Natural killer cell treated with Interleukin-12 subunit alpha and Interleukin-12 subunit beta and Interleukin-15 and Interleukin-18, amount 100 ng/mL, for 72 hours (primary cell): ENCODE data around the gene RGP1. TPM values are rescaled to one million over a fixed set of nuclear protein-coding genes. Genes with fewer than 3 reads are reported as not detected.

ENCODE experiments used
- ATAC-seq, 2 donors: fragments of 150-1000 bp; cut with Tn5 transposase in 1 of 2; sonication (Bioruptor Pico), chemical (Tn5 transposase) in 1 of 2; 2 replicates each; pipeline ENCODE4 v1.10.0; 2021
- DNase-seq: peaks from one replicate; pipeline ENCODE4 v3.0.0; 2022; ENCODE audit warnings: low spot score
- H3K27ac Mint-ChIP-seq, 2 donors: 1 replicate in 1 of 2; 2 replicates in 1 of 2; pipeline ENCODE4 v1.8.0; 2022; ENCODE audit warnings: mixed read lengths in 2 of 2, mild to moderate bottlenecking in 1 of 2, moderate library complexity in 1 of 2
- H3K27me3 Mint-ChIP-seq, 2 donors: 1 replicate in 1 of 2; 2 replicates in 1 of 2; pipeline ENCODE4 v1.8.0; 2022; ENCODE audit warnings: mixed read lengths in 2 of 2
- H3K36me3 Mint-ChIP-seq: one replicate; pipeline ENCODE4 v1.8.0; 2022; ENCODE audit warnings: mixed read lengths
- H3K4me1 Mint-ChIP-seq, 2 donors: 1 replicate in 1 of 2; 2 replicates in 1 of 2; pipeline ENCODE4 v1.8.0; 2022; ENCODE audit warnings: low read depth in 2 of 2, mixed read lengths in 2 of 2, mild to moderate bottlenecking in 1 of 2
- H3K4me3 Mint-ChIP-seq: one replicate; pipeline ENCODE4 v1.8.0; 2022; ENCODE audit warnings: mixed read lengths
- H3K9me3 Mint-ChIP-seq: 2 replicates; pipeline ENCODE4 v1.8.0; 2022; ENCODE audit warnings: mixed read lengths
- total RNA-seq, 2 donors: library from RNA; stranded (reverse); gene quantifications; one replicate each; pipeline ENCODE4 v1.2.3, GENCODE V29; 2022

The RGP1 gene
- total RNA-seq, 2 donors from 2014 or later = 17.9 to 19.6 TPM

DNA sequence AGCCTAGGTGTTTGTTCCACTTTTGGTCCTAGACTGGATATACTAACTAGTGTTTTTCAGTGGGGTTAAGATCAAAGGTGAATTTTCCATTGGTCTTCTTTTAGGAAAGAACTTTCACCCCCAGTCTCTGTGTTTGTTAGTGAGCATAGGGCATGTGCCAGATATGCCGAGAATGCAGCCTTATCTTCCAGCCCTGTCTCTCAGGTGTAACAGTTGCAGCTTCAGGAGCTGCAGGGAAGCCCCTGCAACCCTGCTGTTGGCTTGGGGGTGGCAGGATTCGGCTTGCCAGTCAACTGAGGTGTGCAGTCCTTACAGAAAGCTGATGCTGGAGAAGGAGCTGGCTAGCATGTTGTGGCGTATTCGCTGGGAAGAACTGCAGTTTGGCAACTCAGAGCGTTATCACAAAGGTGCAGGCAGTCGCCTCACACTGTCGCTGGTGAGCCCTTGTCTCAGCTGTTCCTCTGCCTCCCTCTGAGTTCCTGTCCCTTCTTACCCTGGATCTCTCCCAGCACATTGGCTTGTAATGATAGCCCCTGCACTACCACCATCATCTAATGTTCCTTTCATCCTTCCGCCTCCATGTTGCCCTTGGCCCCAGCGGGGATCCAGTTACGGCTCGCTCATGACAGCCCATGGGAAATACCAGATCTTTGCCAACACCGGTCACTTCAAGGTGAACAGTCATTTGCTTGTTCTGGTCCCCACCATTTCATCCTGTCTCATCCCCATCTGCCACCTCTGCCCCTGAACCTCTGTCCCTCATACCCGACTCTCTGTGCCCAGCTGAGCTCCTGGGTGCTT, 52.4 kb downstream of the RGP1 start:
- H3K27ac Mint-ChIP-seq = peak overlapping the region in 1 of 2 donors; percentile 14
- H3K4me1 Mint-ChIP-seq = peaks cover 9 to 13% of the 10 kb centered on the region in 2 donors
- ATAC-seq = no peak
- H3K9me3 Mint-ChIP-seq = no peaks in the 10 kb centered on the region
- no peak for DNase-seq
- no peak overlapping the region for H3K4me3 Mint-ChIP-seq
- no peaks in the 10 kb centered on the region for H3K27me3 Mint-ChIP-seq
- H3K36me3 Mint-ChIP-seq = no peaks in the 10 kb centered on the region

DNA sequence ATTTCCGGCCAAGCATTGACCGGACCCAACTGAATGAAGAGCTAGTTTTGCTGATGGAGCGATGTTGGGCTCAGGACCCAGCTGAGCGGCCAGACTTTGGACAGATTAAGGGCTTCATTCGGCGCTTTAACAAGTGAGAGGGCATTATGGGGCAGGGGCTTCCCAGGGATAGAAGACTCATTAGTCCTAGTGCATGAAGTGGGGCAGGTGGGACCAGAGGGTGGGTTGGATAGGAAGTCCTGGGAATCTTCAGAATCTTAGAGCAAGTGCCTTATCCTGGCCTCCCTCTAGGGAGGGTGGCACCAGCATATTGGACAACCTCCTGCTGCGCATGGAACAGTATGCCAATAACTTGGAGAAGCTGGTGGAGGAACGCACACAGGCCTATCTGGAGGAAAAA, 57.0 kb downstream of the RGP1 start:
- ATAC-seq (peak in 1 of 2 donors; percentile 25), DNase-seq (no peak)
- H3K27ac Mint-ChIP-seq = no peak overlapping the region
- no peaks in the 10 kb centered on the region for H3K9me3 Mint-ChIP-seq
- no peak overlapping the region for H3K4me3 Mint-ChIP-seq
- H3K4me1 Mint-ChIP-seq = peaks cover 5 to 8% of the 10 kb centered on the region in 2 donors
- no peaks in the 10 kb centered on the region for H3K36me3 Mint-ChIP-seq
- no peaks in the 10 kb centered on the region for H3K27me3 Mint-ChIP-seq

Other genes with a start within 250 kb of the RGP1 start
- 10 to 100 TPM; 41.4 to 43.3 TPM for gene TESK1, start 144.0 kb upstream of the RGP1 start, total RNA-seq
- 1 to 10 TPM; 7.0 to 8.8 TPM for gene CD72, start 130.9 kb upstream of the RGP1 start, total RNA-seq
- gene SIT1, start 98.4 kb upstream of the RGP1 start, total RNA-seq = 1 to 10 TPM; 3.5 to 7.1 TPM
- 1,000 to 10,000 TPM; 3,856 to 4,437 TPM for gene RMRP, start 91.3 kb upstream of the RGP1 start, total RNA-seq
- gene CCDC107, start 91.0 kb upstream of the RGP1 start, total RNA-seq = 10 to 100 TPM; 12.0 to 21.5 TPM
- gene ARHGEF39, start 84.1 kb upstream of the RGP1 start, total RNA-seq = 10 to 100 TPM in 1 of 2 donors, 1 to 10 TPM in 1; 4.6 to 14.2 TPM
- not detected for gene CA9, start 75.4 kb upstream of the RGP1 start, total RNA-seq
- gene TPM2, start 59.4 kb upstream of the RGP1 start, total RNA-seq = 1 to 10 TPM; 1.4 to 5.9 TPM
- gene TLN1, start 17.1 kb upstream of the RGP1 start, total RNA-seq = 100 to 1,000 TPM; 490 to 539 TPM
- 10 to 100 TPM; 29.4 to 35.7 TPM for gene CREB3, start 16.6 kb upstream of the RGP1 start, total RNA-seq
- gene GBA2, start 59 bp upstream of the RGP1 start, total RNA-seq = 10 to 100 TPM; 68.4 to 81.4 TPM
- gene MSMP, start 5.0 kb downstream of the RGP1 start, total RNA-seq = not detected
- gene NPR2, start 42.3 kb downstream of the RGP1 start, total RNA-seq = 10 to 100 TPM in 1 of 2 donors, 1 to 10 TPM in 1; 5.0 to 11.3 TPM
- gene SPAG8, start 63.0 kb downstream of the RGP1 start, total RNA-seq = 1 to 10 TPM in 1 of 2 donors, under 1 TPM in 1; 0.19 to 1.6 TPM
- 10 to 100 TPM; 40.8 to 46.8 TPM for gene HINT2, start 65.8 kb downstream of the RGP1 start, total RNA-seq
- not detected for gene FAM221B, start 79.4 kb downstream of the RGP1 start, total RNA-seq
- gene TMEM8B, start 79.9 kb downstream of the RGP1 start, total RNA-seq = 1 to 10 TPM; 1.8 TPM
- not detected for gene OR13J1, start 121.1 kb downstream of the RGP1 start, total RNA-seq
- not detected for gene HRCT1, start 156.9 kb downstream of the RGP1 start, total RNA-seq
- gene SPAAR, start 160.2 kb downstream of the RGP1 start, total RNA-seq = not detected
- gene OR2S2, start 208.9 kb downstream of the RGP1 start, total RNA-seq = not detected